HG02798 (cell line): Measurements from ENCODE around the gene DLG1.
A peak's percentile ranks its signal among the peaks of the same experiment; 100 is the strongest.
"Not testable (repeated sequence)": the region's sequence is repeated elsewhere in the genome, so short reads cannot be mapped to it uniquely, and the experiment has no call there.

Source experiments
- ATAC-seq: cut with Tn5 transposase; IDR thresholded peaks from one replicate; pipeline ENCODE4 v1.9.1; 2021; ENCODE audit warnings: mild to moderate bottlenecking; ENCODE audit not compliant: unreplicated experiment, poor library complexity

Gene DLG1

GRCh38 chr3:197041875-197042488 lies 256.4 kb downstream of the DLG1 start:
- no peak for ATAC-seq

- no peak for ATAC-seq
Observed at GRCh38 chr3:197040658-197041057, 257.8 kb downstream of the DLG1 start.

GRCh38 chr3:197038679-197039462 lies 259.5 kb downstream of the DLG1 start:
- ATAC-seq, result no peak

GRCh38 chr3:197035577-197035976 lies 262.8 kb downstream of the DLG1 start:
- no peak for ATAC-seq

GRCh38 chr3:197034778-197035177 lies 263.6 kb downstream of the DLG1 start:
- ATAC-seq, result not testable (repeated sequence)

GRCh38 chr3:197033764-197034163 lies 264.6 kb downstream of the DLG1 start:
- not testable (repeated sequence) for ATAC-seq

GRCh38 chr3:197031315-197032285 lies 266.8 kb downstream of the DLG1 start:
- no peak for ATAC-seq

GRCh38 chr3:197030379-197031314 lies 267.8 kb downstream of the DLG1 start:
- no peak for ATAC-seq

GRCh38 chr3:197029511-197030167 lies 268.8 kb downstream of the DLG1 start, which contains the start of gene MELTF:
TSS of gene MELTF (minus strand) at chr3:197029817. CDS start at chr3:197029702, 115 bp downstream.
- peak; percentile 81 for ATAC-seq

- peak; percentile 27 for ATAC-seq
Observed at GRCh38 chr3:197028728-197029510, 269.5 kb downstream of the DLG1 start.

- no peak for ATAC-seq
Observed at GRCh38 chr3:197027896-197028727, 270.3 kb downstream of the DLG1 start.

GRCh38 chr3:197027151-197027895 lies 271.1 kb downstream of the DLG1 start:
- ATAC-seq, result no peak

GRCh38 chr3:197026481-197026866 lies 271.9 kb downstream of the DLG1 start:
- ATAC-seq, result no peak

- no peak for ATAC-seq
Observed at GRCh38 chr3:197025736-197026480, 272.5 kb downstream of the DLG1 start.

GRCh38 chr3:197024881-197025735 lies 273.3 kb downstream of the DLG1 start:
- ATAC-seq, result no peak
